NCI-H2196 treated with DMSO at 0.1 percent for 48 hours (cell line): ENCODE results near the gene SEPTIN5.
A peak's percentile ranks its signal among the peaks of the same experiment; 100 is the strongest.
"Not testable (repeated sequence)": the region's sequence is repeated elsewhere in the genome, so short reads cannot be mapped to it uniquely, and the experiment has no call there.

ENCODE experiments used
- DNase-seq: peaks from one replicate; lab custom pipeline; 2025; ENCODE audit not compliant: unreplicated experiment; lab: John Stamatoyannopoulos, UW

Gene SEPTIN5

GRCh38 chr22:19714312-19715187, at the start of gene SEPTIN5:
SEPTIN5 (plus strand) TSS chr22:19714503; CDS start chr22:19714589, 86 bp downstream.
- DNase-seq, result no peak

- DNase-seq, result no peak
These were observed 49.1 kb upstream of the SEPTIN5 start for GRCh38 chr22:19664951-19665783.

DNA sequence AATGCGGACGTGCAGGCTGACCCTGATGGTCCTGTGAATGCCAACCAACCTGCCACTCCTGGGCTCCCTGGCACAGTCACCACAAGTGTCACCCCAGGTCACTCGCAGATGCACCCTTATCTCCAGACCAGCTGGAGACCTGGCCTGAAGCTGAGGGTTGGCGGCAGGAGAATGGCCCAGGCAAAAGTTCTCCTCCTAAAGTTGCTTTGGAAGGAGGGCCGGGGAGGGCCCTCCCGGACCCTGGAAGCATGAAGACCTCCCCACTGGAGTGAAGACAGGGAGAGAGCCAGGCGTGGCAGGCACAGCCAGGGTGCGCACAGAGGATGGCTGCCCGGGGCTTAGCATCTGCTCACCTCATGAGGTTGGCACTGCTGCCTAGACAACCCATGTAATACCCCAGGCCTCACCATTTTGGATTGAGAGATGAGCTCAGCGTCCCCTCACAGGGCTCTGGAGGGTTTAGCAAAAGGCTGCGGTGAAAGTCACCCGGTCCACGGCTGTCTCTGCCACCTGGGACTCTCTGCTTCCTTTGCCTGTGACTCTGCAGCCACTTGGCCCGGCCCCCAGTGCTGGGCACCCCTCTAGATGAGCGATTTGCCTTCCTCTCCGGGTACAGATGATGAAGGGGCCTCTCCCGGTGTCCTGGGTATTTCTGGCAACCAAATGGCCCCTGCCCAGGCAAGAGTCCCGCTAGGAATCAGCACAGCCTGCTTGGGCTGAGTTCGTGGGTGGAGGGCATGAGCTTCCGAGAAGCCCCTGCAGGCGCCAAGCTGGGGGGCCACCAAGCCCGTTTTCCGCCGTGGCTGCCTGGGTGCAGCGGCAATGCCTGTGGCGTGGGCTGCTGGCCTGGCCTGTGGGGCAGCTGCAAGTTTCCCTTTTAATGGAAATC, 48.3 kb upstream of the SEPTIN5 start:
- DNase-seq, result no peak

DNA sequence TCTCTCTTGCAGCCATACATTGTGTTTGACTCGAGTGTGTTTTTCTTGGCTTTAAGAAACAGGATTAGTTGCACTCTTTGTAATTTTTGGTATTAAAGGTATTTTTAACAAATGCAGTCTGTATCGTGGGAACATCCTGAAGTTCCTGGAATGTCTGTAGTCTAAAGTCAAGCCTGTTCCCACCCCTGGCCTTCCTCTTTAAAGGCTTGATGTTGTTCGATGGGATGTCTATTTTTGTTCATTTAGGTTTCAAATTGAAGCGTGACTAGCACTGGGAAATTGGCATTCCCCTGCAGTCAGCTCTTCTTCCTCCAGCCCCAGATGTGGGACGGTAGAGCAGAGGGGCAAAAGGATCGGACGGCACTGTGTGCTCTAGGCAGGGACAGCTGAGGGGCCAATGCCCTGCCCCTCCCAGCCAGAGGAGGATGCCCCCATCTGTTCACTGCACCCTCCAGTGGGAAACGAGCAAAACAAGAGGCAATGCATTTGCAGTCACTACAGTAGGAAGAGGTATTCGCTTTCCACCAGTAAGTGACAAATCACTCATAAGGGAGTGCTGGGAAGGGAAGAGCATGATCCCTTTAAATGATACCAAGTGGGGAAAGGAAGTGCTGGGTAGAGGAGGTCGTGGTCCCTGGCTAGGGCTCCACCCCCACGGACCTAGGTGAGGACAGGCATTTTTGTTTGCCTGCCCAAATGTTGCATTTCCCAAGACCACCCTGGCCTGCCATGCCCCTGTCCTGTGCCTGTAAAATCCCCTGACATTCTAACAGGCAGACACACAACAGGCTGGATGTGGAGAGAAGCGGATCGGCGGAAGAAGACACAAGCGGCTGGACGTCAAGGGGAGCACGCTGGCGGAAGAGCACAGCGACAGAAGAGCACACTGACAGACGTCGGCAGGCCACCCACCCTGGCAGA, 47.4 kb upstream of the SEPTIN5 start:
- no peak for DNase-seq

GRCh38 chr22:19667872-19668740, 46.2 kb upstream of the SEPTIN5 start:
- no peak for DNase-seq

DNA sequence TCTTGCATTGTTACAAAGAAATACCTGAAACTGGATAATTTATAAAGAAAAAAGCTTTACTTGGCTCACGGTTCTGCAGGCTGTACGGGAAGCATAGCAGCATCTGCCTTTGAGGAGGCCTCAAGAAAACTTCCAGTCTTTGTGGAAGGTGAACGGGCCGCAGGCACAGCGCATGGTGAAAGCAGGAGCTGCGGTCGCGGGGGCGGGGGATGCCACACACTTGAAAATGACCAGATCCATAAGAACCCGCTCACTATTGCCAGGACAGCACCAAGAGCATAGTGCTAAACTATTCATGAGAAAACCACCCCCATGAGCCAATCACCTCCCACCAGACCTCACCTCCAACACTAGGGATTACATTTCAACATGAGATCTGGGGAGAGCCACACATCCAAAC, 45.6 kb upstream of the SEPTIN5 start:
- DNase-seq, result no peak

DNA sequence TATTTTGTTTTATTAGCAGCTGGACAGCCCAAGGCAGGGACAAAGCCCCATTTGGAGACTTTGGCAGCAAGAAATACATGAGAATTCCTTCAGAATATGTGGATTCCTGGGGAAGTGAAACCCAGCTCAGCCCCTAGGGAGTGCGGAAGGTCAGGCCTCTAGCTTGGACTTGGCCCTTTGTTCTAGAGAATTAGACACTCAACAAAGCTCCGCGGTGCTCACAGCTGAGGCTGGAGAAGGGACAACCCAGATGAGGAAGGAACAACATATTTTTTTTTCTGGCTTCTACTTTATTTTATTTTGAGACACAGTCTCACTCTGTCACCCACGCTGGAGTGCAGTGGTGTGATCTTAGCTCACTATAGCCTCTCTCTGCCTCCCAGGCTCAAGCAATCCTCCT, 44.7 kb upstream of the SEPTIN5 start:
- no peak for DNase-seq

- DNase-seq, result no peak
These were observed 43.0 kb upstream of the SEPTIN5 start for GRCh38 chr22:19671316-19671715.

DNA sequence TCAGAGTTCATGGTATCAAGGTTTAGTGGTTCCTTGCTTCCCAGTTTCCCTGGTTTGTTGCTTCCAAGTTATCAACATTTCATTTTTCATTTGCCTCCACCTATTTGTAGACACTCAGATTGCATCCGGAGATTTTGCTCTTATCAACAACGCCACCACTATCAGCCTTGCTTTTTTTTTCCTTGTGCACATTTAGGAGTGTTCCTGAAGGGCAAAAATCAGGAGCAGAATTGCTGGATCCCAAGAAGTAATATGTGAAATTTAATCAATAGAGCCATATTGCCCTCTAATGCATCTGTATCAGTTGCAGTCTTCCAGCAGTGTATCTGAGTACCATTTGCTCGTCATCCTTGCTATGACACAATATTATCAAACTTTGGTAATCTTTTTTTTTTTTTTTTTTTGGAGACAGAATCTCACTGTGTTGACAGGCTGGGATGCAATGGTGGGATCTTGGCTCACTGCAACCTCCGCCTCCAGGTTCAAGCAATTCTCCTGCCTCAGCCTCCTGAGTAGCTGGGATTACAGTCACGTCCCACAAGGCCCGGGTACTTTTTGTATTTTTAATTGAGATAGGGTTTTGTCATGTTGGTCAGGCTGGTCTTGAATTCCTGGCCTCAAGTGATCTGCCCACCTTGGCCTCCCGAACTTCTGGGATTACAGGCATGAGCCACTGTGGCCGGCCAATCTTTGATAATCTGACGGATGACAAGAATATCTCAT, 42.1 kb upstream of the SEPTIN5 start:
- DNase-seq, result no peak

DNA sequence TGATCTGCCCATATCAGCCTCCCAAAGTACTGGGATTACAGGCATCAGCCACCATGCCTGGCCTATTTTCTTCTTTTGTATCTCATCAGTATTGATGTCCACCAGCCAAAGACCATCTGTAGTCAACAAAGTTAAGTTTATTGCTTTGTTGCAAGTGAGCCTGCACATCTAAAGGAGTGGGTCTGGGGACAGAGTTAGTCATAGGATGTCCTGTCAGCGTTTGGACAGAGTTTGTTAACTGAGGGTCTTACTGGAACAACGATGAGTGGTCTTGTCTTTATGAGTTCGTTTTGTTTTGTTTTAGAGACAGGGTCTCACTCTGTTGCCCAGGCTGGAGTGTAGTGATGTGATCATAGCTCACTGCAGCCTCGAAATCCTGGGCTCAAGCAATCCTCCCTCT, 40.6 kb upstream of the SEPTIN5 start:
- DNase-seq, result no peak

- peak; percentile 24 for DNase-seq
These were observed 40.0 kb upstream of the SEPTIN5 start for GRCh38 chr22:19674129-19674928.

DNA sequence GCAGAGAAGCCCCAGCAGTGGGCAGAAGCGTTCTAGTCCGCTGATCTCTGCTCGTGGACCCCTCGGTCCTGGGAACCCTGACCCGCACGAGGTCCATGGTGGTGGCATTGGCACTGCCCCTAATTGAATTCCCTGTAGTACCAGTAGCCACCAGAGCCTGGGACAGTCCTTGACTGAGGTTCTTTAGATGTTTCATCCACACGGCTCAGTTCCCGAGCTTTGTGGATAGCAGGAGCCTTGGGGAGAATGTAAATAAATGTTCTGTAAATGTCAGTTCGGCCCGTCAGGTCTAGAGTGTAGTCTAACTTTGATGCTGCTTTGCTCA, 39.4 kb upstream of the SEPTIN5 start:
- no peak for DNase-seq

DNA sequence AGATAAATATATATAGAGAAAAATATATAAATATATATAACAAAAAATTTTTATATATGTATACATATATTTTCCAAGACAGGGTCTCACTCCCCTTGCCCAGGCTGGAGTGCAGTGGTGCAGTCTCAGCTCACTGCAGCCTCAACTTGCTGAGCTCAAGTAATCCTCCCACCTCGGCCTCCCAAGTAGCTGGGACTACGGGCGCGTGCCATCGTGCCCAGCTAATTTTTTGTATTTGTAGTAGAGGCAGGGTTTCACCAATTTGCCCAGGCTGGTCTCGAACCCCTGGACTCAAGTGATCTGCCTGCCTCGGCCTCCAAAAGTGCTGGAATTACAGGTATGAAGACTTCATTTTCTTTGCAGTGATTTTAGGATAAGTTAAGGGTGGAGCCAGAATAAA, 38.9 kb upstream of the SEPTIN5 start:
- DNase-seq, result no peak

GRCh38 chr22:19676437-19676836, 37.9 kb upstream of the SEPTIN5 start:
- not testable (repeated sequence) for DNase-seq

DNA sequence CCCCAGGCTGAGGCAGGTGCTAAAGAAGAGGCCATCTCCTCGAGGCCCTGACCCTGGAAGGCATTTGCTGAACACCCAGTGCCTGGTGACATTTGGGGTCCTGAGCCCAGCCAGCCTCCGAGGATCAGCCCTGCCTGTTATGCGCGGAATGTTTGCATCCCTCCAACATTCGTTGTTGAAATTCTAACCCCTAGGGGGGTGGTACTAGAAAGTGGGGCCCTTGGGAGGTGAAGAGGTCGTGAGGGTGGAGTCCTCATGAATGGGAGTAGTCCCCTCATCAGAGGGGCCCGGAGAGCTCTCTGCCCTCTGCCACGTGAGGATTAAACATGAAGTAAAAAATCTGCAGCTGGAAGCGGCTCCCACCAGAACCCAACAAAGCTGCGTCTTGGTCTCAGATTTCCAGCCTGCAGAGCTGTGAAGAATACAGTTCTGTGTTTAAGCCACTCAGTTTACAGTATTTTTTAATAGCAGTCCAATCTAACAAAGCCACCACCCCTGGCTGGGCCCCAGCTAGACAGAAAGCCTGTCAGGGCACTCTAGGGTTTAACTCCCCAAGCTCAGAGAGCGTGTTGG, 35.3 kb upstream of the SEPTIN5 start:
- no peak for DNase-seq

DNA sequence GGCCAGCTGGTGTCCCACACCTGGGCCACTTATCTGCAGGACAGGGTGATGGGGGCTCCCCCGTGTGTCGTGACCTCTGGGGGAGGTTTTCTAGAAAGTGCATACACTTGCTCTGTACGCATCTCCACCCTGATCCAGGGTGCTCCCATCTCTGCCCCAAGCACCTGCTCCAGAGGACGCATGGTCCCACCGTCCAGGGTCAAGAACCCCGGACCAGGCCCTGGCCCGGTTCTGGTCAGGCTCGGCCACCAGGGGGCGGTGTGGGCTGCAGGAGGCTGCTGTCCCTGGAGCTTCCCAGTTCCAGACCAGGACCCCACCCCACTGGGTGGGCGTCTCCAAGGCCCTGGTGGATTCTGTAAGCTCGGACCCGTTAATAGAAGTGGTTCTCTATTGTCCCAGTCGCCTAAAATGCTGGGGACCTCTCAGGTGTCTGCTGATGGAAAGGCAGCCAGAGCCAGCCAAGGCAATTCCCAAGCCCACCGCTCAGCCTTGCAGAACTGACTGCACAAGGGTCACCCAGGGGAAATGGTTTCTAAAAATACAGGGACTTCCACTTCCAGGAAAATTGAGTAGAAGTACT, 34.7 kb upstream of the SEPTIN5 start:
- DNase-seq, result no peak

DNA sequence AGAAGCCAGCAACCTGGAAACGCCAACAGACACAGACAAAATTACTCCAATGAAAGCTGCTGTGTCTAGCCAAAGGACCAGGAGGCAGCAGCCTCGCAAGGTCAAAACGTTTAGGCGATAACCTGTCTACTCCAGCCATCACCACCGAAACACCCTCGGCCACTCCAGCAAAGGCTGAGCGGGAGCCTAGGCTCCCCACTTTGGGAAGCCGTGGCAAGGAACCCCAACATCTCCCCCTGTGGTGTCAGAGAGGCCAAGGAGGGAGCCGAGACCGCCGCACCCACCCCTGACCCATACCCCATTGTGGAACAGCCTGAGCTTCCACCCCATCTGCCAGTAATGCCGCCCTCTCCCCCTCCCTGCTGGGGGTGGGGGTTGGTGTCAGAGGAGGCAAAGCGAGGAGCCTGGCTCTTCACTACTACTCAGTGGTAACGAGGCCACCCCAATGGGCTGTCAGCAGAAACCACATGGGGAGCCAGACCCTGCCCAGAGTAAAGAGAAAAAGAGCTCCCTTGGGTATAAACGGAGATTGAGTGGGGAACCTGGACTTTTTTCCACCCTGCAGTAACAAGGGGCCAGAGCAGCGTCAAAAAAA, 33.9 kb upstream of the SEPTIN5 start:
- no peak for DNase-seq
